ENCODE measurements around the gene TMEM204. TPM values are rescaled to one million over a fixed set of nuclear protein-coding genes. Genes with fewer than 3 reads are reported as not detected.

TMEM204 gene
- total RNA-seq, 4 donors from 2014 or later = 14.1 to 87.6 (median 24.6) TPM

DNA sequence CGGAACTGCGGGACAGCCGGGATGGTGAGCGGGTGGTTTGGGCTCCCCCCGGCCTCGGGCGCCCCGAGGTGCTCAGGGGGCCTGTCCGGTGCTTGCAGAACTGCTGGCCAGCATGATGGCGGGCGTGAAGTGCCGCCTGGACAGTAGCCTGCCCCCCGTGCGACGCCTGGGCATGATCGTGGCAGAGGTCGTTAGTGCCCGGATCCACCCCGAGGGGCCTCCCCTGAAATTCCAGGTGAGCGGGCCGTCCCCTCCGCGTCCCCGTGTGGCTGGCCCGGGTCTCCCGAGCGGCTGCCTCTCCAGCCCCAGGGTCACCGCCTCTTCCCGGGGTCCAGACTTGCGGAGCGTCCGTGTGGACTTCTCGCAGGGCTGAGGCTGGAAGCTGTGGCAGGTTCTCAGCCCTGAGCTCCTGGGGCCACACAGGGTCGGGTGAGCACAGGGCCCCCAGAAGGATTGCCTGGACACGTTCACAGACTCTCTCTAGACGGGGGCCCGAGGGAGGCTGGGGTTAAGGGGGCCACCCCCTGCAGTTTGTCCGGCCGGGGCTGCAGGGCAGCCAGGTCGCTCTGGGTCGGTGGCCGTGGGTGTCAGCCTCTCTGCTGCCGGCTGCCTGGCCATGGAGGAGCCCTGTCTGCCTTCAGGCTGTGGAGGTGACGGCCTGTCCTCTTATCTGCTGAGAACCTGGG is 32.9 kb upstream of the TMEM204 start:
- TF ChIP-seq, protein P1, sequence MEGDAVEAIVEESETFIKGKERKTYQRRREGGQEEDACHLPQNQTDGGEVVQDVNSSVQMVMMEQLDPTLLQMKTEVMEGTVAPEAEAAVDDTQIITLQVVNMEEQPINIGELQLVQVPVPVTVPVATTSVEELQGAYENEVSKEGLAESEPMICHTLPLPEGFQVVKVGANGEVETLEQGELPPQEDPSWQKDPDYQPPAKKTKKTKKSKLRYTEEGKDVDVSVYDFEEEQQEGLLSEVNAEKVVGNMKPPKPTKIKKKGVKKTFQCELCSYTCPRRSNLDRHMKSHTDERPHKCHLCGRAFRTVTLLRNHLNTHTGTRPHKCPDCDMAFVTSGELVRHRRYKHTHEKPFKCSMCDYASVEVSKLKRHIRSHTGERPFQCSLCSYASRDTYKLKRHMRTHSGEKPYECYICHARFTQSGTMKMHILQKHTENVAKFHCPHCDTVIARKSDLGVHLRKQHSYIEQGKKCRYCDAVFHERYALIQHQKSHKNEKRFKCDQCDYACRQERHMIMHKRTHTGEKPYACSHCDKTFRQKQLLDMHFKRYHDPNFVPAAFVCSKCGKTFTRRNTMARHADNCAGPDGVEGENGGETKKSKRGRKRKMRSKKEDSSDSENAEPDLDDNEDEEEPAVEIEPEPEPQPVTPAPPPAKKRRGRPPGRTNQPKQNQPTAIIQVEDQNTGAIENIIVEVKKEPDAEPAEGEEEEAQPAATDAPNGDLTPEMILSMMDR (IDR thresholded peaks at IDR 0.05; ENCODE audit: low read depth) = no peak

DNA sequence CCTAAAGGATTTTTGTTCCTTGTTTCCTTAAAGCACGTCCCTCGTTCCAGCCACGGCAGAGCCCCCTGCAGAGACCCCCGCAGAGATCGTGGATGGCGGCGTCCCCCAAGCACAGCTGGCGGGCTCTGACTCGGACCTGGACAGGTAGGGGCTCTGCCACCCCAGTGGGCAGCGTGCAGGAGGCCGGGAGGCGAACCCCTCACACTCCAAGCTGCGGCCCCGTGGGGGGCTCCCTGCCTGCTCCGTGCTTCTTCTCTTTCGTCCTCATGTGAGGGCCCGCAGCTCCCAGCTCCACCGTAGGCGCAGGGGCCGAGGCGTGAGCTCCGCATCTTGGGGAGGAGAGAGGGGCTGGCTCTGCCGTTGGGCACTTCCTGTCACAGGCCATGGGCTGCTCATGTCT is 31.8 kb upstream of the TMEM204 start:
- TF ChIP-seq, protein P1 (IDR thresholded peaks at IDR 0.05; ENCODE audit: low read depth) = no peak

DNA sequence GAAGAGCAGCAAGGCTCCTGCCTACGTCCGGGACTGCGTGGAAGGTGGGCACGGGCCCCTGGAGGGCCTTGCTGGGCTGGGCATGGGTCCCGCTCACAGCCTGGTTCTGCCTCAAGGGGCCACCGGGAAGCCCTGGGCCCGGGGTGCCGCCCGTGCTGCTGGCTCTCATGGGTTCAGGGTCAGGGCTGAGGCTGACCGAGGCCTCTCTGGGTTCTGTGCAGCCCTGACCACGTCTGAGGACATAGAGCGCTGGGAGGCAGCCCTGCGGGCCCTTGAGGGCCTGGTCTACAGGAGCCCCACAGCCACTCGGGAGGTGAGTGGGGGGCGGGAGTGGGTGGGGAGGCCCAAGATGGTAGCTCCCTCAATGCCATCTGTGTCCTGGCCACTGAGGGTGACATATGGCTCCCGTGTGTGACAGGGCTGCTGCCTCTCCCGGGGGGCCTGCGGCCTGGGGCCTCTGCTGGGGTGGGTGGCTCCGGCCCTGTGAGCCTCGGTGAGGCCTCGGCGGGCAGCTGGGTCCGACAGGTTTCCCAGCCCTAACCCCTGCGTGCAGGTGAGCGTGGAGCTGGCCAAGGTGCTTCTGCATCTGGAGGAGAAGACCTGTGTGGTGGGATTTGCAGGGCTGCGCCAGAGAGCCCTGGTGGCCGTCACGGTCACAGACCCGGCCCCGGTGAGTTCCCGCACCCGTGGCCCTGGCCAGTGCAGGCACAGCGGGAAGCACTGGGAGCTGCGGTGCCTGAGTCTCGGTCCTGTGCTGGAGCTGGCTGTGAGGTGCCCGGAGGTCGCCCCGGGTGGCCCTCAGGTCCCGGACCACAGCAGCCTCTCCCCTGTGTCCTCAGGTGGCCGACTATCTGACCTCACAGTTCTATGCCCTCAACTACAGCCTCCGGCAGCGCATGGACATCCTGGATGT is 31.1 kb upstream of the TMEM204 start:
- TF ChIP-seq, protein P1 (IDR thresholded peaks at IDR 0.05; ENCODE audit: low read depth) = no peak

DNA sequence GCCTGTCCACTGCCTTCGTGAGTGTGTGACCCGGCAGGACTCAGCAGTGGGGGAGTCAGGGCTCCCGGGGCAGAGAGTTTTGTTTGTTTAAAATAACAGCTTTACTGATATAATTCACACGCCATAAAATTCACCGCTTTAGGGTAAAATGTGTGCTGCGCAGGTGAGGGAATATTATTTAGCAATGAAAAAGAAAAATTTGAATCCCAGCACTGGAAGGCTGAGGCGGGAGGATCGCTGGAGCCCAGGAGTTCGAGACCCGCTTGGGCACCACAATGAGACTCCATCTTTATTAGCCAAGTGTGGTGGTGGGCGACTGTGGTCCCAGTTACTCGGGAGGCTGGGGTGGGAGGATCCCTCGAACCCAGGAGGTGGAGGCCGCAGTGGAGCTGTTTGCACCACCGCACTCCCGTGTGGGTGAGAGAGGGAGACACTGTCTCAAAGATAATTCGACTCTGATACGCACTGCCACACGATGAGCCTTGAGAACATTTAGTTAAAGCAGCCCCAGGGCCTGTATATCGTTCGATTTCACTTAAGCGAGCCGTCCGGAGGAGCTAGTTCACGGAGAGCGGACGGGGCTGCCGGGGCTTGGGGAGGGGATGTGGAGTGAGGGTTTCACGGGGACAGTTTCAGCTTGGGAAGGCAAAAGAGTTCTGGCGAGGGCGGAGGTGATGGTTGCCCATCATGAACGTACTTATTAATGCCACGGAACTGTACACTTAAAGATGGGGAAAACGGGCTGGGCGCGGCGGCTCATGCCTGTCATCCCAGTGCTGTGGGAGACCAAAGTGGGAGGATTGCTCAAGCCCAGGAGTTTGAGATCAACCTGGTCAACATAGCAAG is 30.1 kb upstream of the TMEM204 start:
- TF ChIP-seq, protein P1 (IDR thresholded peaks at IDR 0.05; ENCODE audit: low read depth) = no peak

DNA sequence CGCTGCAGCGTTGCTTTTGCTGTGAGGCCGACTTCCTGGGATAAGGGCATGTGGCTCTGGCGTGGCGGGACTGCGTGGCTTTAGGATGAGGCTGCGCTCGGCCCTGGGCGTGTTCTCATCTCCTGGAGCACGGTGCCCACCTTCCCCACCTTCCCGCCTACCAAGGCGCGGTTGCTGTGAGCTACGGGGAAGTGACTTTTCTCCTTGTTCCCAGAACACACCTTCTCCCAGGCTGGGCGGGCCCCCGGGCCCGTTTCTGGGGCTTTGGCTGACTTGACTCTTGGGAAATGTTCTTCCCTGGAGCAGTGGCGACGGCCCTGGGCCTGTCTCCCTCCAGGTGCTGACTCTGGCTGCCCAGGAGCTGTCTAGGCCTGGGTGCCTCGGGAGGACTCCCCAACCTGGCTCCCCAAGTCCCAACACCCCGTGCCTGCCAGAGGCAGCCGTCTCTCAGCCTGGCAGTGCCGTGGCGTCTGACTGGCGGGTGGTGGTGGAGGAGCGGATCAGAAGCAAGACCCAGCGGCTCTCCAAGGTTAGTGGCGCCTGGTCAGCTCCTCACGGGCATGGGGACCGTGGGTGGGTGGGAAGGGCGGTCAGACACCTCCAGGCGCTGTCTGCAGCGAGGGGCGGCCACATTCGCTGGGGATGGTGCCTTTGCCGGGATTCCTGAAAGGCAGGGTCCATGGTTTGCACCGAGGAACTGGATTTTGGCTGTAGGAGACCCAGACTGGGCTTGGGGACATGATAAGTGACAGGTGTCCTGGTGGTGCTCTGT is 28.2 kb upstream of the TMEM204 start:
- TF ChIP-seq, protein P1 (IDR thresholded peaks at IDR 0.05; ENCODE audit: low read depth) = no peak

DNA sequence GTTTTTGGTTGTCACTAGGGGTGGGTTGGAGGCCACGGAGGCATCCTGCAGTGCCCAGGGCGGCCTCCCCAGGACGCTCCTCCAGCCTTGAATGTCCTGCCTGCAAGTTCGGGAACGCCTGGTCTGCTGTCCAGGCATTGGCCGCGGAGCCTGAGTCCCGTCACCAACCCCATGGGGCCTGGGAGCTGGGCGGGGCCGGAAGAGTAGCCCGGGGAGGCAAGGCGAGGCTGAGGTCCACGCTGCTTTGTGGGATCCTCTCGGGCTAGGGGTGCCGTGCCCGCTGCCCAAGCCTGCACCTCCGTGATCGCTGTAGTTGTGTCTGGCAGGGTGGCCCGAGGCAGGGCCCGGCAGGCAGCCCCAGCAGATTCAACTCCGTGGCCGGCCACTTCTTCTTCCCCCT is 27.6 kb upstream of the TMEM204 start:
- TF ChIP-seq, protein P1 (IDR thresholded peaks at IDR 0.05; ENCODE audit: low read depth) = no peak

Data from subcutaneous adipose tissue (tissue), 4 donors.